HepG2 (cell line): ENCODE results near the gene GJA3. TPM values are rescaled to one million over a fixed set of nuclear protein-coding genes. Genes with fewer than 3 reads are reported as not detected.
A peak's percentile ranks its signal among the peaks of the same experiment; 100 is the strongest.

ENCODE experiments used
- ATAC-seq: fragments of 200-7000 bp; cut with Tn5 transposase; 3 replicates; pipeline ENCODE4 v1.9.1; 2020; ENCODE audit warnings: mild to moderate bottlenecking, moderate library complexity
- BruUV-seq: library from RNA; stranded (reverse); fragments of 400-500 nt; replicated peaks from 2 replicates; lab custom pipeline; 2021; lab: Mats Ljungman, UMichigan
- CTCF ChIA-PET: fragments of 300-600 bp; formaldehyde crosslinking; extraction: SDS; loops from one replicate; lab custom pipeline; 2021; ENCODE audit warnings: low total read pairs, inconsistent platforms, low intra/inter-chr PET ratio; lab: Yijun Ruan, JAX
- POLR2A ChIA-PET: fragments of 350-600 bp; sonication (Branson Sonifier 250); formaldehyde crosslinking; loops from one replicate; lab custom pipeline; 2020; ENCODE audit warnings: antibody characterized with exemption, inconsistent platforms; lab: Yijun Ruan, JAX
- DNase-seq: peaks from one replicate; pipeline ENCODE4 v3.0.0-alpha.2; 2015; ENCODE audit warnings: low spot score
- FAIRE-seq: peaks from 3 replicates; lab custom pipeline; 2011; peaks lifted over from hg19 to GRCh38; lab: Jason Lieb, UNC
- H2AFZ ChIP-seq: one replicate; pipeline ENCODE4 v1.6.1; 2011; ENCODE audit warnings: low read length, inconsistent platforms
- H3K27ac ChIP-seq: fragments of 300-600 bp; 3 replicates; pipeline ENCODE4 v1.8.0; 2011; ENCODE audit warnings: mixed run types, mild to moderate bottlenecking, mixed read lengths, low read length, inconsistent platforms; ENCODE audit not compliant: insufficient read depth; ENCODE audit errors: extremely low read length
- H3K27me3 ChIP-seq, 2 experiments: fragments of 200-600 bp in 1 of 2; 2 replicates in 1 of 2; 3 replicates in 1 of 2; pipeline versions ENCODE4 v1.6.0 to v1.8.0; 2011; ENCODE audit warnings: low read length in 2 of 2, mild to moderate bottlenecking in 2 of 2, moderate library complexity in 2 of 2, inconsistent platforms in 1 of 2; ENCODE audit not compliant: insufficient read depth in 2 of 2, control insufficient read depth in 1 of 2
- H3K36me3 ChIP-seq, 2 experiments: fragments of 200-600 bp in 1 of 2; replicated peaks in 1 of 2; 2 replicates in 1 of 2; 3 replicates in 1 of 2; pipeline versions ENCODE4 v1.5.1 to v1.8.0; 2011; ENCODE audit warnings: low read length in 2 of 2, inconsistent platforms in 1 of 2; ENCODE audit not compliant: insufficient read depth in 2 of 2, control insufficient read depth in 1 of 2
- H3K4me1 ChIP-seq: 2 replicates; pipeline ENCODE4 v1.5.1; 2012; ENCODE audit warnings: low read length, inconsistent platforms; ENCODE audit not compliant: insufficient read depth
- H3K4me2 ChIP-seq: 2 replicates; pipeline ENCODE4 v1.6.0; 2011; ENCODE audit warnings: low read depth, low read length, inconsistent platforms
- H3K4me3 ChIP-seq, 3 experiments: fragments of 200-600 bp in 1 of 3; sonication (generic), shearing (Covaris generic) in 1 of 3; replicated peaks in 1 of 3; 2 replicates each; pipeline ENCODE4 v1.5.1; 2011 to 2016; ENCODE audit warnings: low read length in 3 of 3, inconsistent platforms in 2 of 3, low read depth in 2 of 3, mild to moderate bottlenecking in 2 of 3, control low read depth in 1 of 3, mixed read lengths in 1 of 3; ENCODE audit not compliant: insufficient read depth in 1 of 3
- H3K79me2 ChIP-seq: one replicate; pipeline ENCODE4 v1.6.1; 2011; ENCODE audit warnings: low read length, inconsistent platforms; ENCODE audit not compliant: insufficient read depth
- H3K9ac ChIP-seq: 2 replicates; pipeline ENCODE4 v1.6.0; 2011; ENCODE audit warnings: mild to moderate bottlenecking, low read depth, low read length, inconsistent platforms; ENCODE audit not compliant: insufficient read depth
- H3K9me3 ChIP-seq: 2 replicates; pipeline ENCODE4 v1.5.1; 2012; ENCODE audit warnings: mild to moderate bottlenecking, low read length
- H4K20me1 ChIP-seq: 2 replicates; pipeline ENCODE4 v1.6.0; 2011; ENCODE audit warnings: inconsistent platforms, mild to moderate bottlenecking, low read length, moderate library complexity; ENCODE audit not compliant: insufficient read depth
- HES4 ChIP-seq: sonication (generic); formaldehyde crosslinking; IDR thresholded peaks from 2 replicates; pipeline ENCODE4 v1.9.0; 2021; ENCODE audit warnings: mild to moderate bottlenecking, missing genetic modification reagents, borderline replicate concordance
- HNF1A ChIP-seq, 2 experiments: sonication (generic) in 1 of 2; formaldehyde crosslinking in 1 of 2; IDR thresholded peaks; 2 replicates each; pipeline versions ENCODE4 v1.4.0 to v1.6.1; 2016 to 2020; ENCODE audit warnings: borderline replicate concordance in 1 of 2, low read depth in 1 of 2, mild to moderate bottlenecking in 1 of 2, missing genetic modification reagents in 1 of 2
- HNRNPUL1 ChIP-seq: fragments of 200-400 bp; formaldehyde crosslinking; IDR thresholded peaks from 2 replicates; pipeline ENCODE4 v1.6.1; 2017; ENCODE audit warnings: low read depth, mild to moderate bottlenecking, low read length, moderate library complexity
- POLR2AphosphoS5 ChIP-seq: IDR thresholded peaks from 2 replicates; pipeline ENCODE4 v1.6.1; 2012; ENCODE audit warnings: low read depth, low read length
- PPARG ChIP-seq: conservative IDR thresholded peaks from 2 replicates; pipeline ENCODE4 v1.6.1; 2016; ENCODE audit warnings: missing biosample characterization, missing genetic modification reagents
- SIX4 ChIP-seq: sonication (generic); formaldehyde crosslinking; IDR thresholded peaks from 2 replicates; pipeline ENCODE4 v1.4.0; 2020; ENCODE audit warnings: missing genetic modification reagents
- TEF ChIP-seq: sonication (generic); formaldehyde crosslinking; IDR thresholded peaks from 2 replicates; pipeline ENCODE4 v1.5.0; 2020; ENCODE audit warnings: missing genetic modification reagents
- ZNF644 ChIP-seq: IDR thresholded peaks from 2 replicates; pipeline ENCODE4 v1.6.1; 2016; ENCODE audit warnings: low read depth
- WGBS: methylation state at CpG from one replicate; pipeline ENCODE4 v1.1.6; 2017; ENCODE audit warnings: low lambda C conversion rate; 5-methylcytosine and 5-hydroxymethylcytosine counted together
- in situ Hi-C: cut with HindIII; loops from 2 replicates; pipeline ENCODE4 v1.10.0; 2017; ENCODE audit warnings: low pct_unique_long_range_greater_than_20kb; ENCODE audit not compliant: extremely low pct_ligation_motif_present
- intact Hi-C: fragments of 100-400 bp; cut with micrococcal nuclease; formaldehyde crosslinking; loops from one replicate; pipeline ENCODE4 v1.10.0; 2022; ENCODE audit not compliant: unreplicated experiment
- polyA plus RNA-seq, 8 experiments: library from polyadenylated mRNA; depleted of rRNA in 3 of 8; stranded (reverse) in 7 of 8; unstranded in 1 of 8; fragments of >200 nt; fragmentation: Illumina TruSeq in 4 of 8; extraction: Trizol in 4 of 8; gene quantifications; 2 replicates each; pipeline versions ENCODE4 v1.2.1 to v1.2.3, GENCODE V29; 2011 to 2016; ENCODE audit warnings: low read depth in 4 of 8, missing spikeins in 1 of 8, mixed read lengths in 1 of 8; ENCODE audit not compliant: insufficient read depth in 1 of 8
- total RNA-seq, 5 experiments: library from RNA; depleted of rRNA; stranded (reverse); fragments of >200 nt; fragmentation: Illumina TruSeq; extraction: Trizol; gene quantifications; 2 replicates each; pipeline ENCODE4 v1.2.3, GENCODE V29; 2016; ENCODE audit warnings: low read depth in 1 of 5

The GJA3 gene
- total and polyA plus RNA-seq, 2 of the 13 experiments (the other 11 are each of a cell fraction or from before 2014, with no cell fraction given) = 0.04 TPM

- Histone ChIP-seq H3K79me2 (no peaks in the 10 kb centered on the region), H3K27ac (no peak overlapping the region), H3K9ac (no peak overlapping the region), H2AFZ (no peak overlapping the region), H3K9me3 (no peaks in the 10 kb centered on the region), H3K4me3 (no peak overlapping the region), H3K27me3 (peaks cover 2 to 17% of the 10 kb centered on the region in 2 experiments; a peak in 4 of 5 replicates), H4K20me1 (no peaks in the 10 kb centered on the region; the same call in 1 of the 2 replicates), H3K36me3 (no peaks in the 10 kb centered on the region), H3K4me2 (peak overlapping the region; percentile 33), H3K4me1 (peaks cover 23% of the 10 kb centered on the region)
- ChIA-PET POLR2A (no interaction called here), CTCF (no interaction called here)
- WGBS = 6% methylated on average over 1 of the region's 1 CpG
- no peak for TF ChIP-seq TEF (CRISPR knock-in tag)
- TF ChIP-seq SIX4 = no peak
- TF ChIP-seq HNRNPUL1 = peak; percentile 83
- no peak for TF ChIP-seq POLR2AphosphoS5
- 0 out of 2 replicates have a peak, but pooled peaks have one; percentile 25 for TF ChIP-seq HNF1A (IDR thresholded peaks at IDR 0.05; ENCODE audit: low read depth)
- no peak for TF ChIP-seq HNF1A (CRISPR knock-in tag; IDR thresholded peaks at IDR 0.05; ENCODE audit: borderline replicate concordance)
- no peak for TF ChIP-seq ZNF644 (CRISPR knock-in tag)
- TF ChIP-seq HES4 (CRISPR knock-in tag) = no peak
- TF ChIP-seq PPARG (CRISPR knock-in tag) = 0 out of 2 replicates have a peak, but pooled peaks have one; percentile 22
- in situ Hi-C loops (loop anchor here (10.0 kb wide), 1 partner anchor 96 kb away; no protein-coding TSS in a partner anchor), intact Hi-C loops (loop anchor here (5.0 kb wide), 3 partner anchors 109 to 724 kb away; no protein-coding TSS in a partner anchor)
- no peak for FAIRE-seq
- peak; percentile 38 for DNase-seq
- BruUV-seq = no TSS peak
- peak; percentile 43; the same call in 1 of the 3 replicates for ATAC-seq
Observed at GRCh38 chr13:20198781-20199180, 37.9 kb upstream of the GJA3 start.
